ENCODE data around the gene ZNF619. TPM values are rescaled to one million over a fixed set of nuclear protein-coding genes. Genes with fewer than 3 reads are reported as not detected.

Gene ZNF619
- total and polyA plus RNA-seq, 2 of the 13 experiments (the other 11 are each of a cell fraction or from before 2014, with no cell fraction given): 0.83 to 5.2 TPM

DNA sequence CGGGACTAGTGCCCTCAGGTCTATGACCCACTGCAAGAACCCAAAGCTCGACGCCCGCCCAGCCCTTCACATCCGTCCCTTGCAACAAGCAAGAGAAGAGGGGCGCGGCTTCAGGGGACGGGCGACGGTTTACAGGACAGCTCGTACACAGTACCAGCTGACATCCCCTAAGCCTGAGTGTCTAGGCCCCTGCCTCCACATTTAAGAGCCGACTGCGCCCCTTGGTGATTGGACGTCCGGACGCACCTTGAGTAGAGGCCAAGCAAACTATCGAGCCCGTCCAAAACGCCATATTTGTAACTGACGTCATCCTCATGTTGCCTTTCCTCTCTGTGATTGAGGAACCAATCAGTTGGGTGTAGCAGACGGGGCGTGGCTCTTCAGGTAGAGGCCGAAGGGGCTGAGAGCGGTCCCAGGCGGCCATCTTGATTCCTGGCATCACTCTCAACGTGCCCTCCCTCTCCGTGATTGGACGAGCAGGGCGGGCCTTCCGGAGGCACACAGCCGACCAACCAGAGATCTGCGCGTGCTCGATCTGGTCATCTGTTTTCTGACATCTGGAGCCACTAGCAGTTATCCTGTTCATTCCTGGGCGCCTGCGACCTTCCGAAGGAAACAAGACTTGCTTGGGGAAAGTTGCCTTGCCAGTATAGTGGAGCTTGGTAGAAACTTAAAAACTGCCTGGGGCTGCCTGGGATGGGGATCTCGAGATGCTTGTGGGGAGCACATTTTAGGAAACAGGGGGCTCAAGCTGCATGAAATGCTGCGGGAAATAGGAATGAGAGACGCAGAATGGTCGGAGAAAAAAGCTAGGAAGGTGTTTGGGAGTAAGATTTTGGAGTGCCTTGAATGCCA lies 23.8 kb upstream of the ZNF619 start (continued):
- TF ChIP-seq, protein P1, sequence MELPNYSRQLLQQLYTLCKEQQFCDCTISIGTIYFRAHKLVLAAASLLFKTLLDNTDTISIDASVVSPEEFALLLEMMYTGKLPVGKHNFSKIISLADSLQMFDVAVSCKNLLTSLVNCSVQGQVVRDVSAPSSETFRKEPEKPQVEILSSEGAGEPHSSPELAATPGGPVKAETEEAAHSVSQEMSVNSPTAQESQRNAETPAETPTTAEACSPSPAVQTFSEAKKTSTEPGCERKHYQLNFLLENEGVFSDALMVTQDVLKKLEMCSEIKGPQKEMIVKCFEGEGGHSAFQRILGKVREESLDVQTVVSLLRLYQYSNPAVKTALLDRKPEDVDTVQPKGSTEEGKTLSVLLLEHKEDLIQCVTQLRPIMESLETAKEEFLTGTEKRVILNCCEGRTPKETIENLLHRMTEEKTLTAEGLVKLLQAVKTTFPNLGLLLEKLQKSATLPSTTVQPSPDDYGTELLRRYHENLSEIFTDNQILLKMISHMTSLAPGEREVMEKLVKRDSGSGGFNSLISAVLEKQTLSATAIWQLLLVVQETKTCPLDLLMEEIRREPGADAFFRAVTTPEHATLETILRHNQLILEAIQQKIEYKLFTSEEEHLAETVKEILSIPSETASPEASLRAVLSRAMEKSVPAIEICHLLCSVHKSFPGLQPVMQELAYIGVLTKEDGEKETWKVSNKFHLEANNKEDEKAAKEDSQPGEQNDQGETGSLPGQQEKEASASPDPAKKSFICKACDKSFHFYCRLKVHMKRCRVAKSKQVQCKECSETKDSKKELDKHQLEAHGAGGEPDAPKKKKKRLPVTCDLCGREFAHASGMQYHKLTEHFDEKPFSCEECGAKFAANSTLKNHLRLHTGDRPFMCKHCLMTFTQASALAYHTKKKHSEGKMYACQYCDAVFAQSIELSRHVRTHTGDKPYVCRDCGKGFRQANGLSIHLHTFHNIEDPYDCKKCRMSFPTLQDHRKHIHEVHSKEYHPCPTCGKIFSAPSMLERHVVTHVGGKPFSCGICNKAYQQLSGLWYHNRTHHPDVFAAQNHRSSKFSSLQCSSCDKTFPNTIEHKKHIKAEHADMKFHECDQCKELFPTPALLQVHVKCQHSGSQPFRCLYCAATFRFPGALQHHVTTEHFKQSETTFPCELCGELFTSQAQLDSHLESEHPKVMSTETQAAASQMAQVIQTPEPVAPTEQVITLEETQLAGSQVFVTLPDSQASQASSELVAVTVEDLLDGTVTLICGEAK (IDR thresholded peaks at IDR 0.05): no peak
- TF ChIP-seq, protein P1 (CRISPR knock-in tag; IDR thresholded peaks at IDR 0.05): peak; percentile 48
- TF ChIP-seq GZF1 (CRISPR knock-in tag; IDR thresholded peaks at IDR 0.05) (0 out of 2 replicates have a peak, but pooled peaks have one; percentile 43), ZNF891 (CRISPR knock-in tag; IDR thresholded peaks at IDR 0.05) (peak; percentile 74), REPIN1 (CRISPR knock-in tag; IDR thresholded peaks at IDR 0.05; ENCODE audit: borderline replicate concordance, low read depth) (peak; percentile 54; the same call in 1 of the 2 replicates), NBN (conservative IDR thresholded peaks at IDR 0.05) (no peak), SSRP1 (CRISPR knock-in tag; IDR thresholded peaks at IDR 0.05) (no peak), EHMT2 (IDR thresholded peaks at IDR 0.05; ENCODE audit: borderline replicate concordance, low read depth, low read length) (no peak), ZNF24 (IDR thresholded peaks at IDR 0.05) (no peak), HOXA3 (CRISPR knock-in tag; IDR thresholded peaks at IDR 0.05) (peak; percentile 99), GABPB1 (CRISPR knock-in tag; IDR thresholded peaks at IDR 0.05) (peak; percentile 95)
- TF ChIP-seq, protein P2, sequence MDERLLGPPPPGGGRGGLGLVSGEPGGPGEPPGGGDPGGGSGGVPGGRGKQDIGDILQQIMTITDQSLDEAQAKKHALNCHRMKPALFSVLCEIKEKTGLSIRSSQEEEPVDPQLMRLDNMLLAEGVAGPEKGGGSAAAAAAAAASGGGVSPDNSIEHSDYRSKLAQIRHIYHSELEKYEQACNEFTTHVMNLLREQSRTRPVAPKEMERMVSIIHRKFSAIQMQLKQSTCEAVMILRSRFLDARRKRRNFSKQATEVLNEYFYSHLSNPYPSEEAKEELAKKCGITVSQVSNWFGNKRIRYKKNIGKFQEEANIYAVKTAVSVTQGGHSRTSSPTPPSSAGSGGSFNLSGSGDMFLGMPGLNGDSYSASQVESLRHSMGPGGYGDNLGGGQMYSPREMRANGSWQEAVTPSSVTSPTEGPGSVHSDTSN (CRISPR knock-in tag; IDR thresholded peaks at IDR 0.05): no peak
- TF ChIP-seq, protein P3, sequence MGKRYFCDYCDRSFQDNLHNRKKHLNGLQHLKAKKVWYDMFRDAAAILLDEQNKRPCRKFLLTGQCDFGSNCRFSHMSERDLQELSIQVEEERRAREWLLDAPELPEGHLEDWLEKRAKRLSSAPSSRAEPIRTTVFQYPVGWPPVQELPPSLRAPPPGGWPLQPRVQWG (CRISPR knock-in tag; IDR thresholded peaks at IDR 0.05; ENCODE audit: borderline replicate concordance, low read depth): no peak
- TF ChIP-seq, protein P4, sequence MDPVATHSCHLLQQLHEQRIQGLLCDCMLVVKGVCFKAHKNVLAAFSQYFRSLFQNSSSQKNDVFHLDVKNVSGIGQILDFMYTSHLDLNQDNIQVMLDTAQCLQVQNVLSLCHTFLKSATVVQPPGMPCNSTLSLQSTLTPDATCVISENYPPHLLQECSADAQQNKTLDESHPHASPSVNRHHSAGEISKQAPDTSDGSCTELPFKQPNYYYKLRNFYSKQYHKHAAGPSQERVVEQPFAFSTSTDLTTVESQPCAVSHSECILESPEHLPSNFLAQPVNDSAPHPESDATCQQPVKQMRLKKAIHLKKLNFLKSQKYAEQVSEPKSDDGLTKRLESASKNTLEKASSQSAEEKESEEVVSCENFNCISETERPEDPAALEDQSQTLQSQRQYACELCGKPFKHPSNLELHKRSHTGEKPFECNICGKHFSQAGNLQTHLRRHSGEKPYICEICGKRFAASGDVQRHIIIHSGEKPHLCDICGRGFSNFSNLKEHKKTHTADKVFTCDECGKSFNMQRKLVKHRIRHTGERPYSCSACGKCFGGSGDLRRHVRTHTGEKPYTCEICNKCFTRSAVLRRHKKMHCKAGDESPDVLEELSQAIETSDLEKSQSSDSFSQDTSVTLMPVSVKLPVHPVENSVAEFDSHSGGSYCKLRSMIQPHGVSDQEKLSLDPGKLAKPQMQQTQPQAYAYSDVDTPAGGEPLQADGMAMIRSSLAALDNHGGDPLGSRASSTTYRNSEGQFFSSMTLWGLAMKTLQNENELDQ (CRISPR knock-in tag; IDR thresholded peaks at IDR 0.05; ENCODE audit: borderline replicate concordance): no peak
- TF ChIP-seq, protein P5, sequence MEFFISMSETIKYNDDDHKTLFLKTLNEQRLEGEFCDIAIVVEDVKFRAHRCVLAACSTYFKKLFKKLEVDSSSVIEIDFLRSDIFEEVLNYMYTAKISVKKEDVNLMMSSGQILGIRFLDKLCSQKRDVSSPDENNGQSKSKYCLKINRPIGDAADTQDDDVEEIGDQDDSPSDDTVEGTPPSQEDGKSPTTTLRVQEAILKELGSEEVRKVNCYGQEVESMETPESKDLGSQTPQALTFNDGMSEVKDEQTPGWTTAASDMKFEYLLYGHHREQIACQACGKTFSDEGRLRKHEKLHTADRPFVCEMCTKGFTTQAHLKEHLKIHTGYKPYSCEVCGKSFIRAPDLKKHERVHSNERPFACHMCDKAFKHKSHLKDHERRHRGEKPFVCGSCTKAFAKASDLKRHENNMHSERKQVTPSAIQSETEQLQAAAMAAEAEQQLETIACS (CRISPR knock-in tag; IDR thresholded peaks at IDR 0.05): peak; percentile 84

All from HepG2 (cell line).